VCaP (cell line): ENCODE results near the gene NHERF1.

Source experiments
- H3K27ac ChIP-seq: fragments of 450-650 bp; 2 replicates; pipeline ENCODE4 v1.5.1; 2017
- TF ChIP-seq, protein P1 (sequence below): fragments of 450-650 bp; conservative IDR thresholded peaks from 2 replicates; pipeline ENCODE4 v1.5.1; 2017; ENCODE audit warnings: mild to moderate bottlenecking, moderate library complexity

NHERF1 gene

GRCh38 chr17:74790161-74791058, 42.0 kb downstream of the NHERF1 start:
- no peak overlapping the region for H3K27ac ChIP-seq
- TF ChIP-seq, protein P1, sequence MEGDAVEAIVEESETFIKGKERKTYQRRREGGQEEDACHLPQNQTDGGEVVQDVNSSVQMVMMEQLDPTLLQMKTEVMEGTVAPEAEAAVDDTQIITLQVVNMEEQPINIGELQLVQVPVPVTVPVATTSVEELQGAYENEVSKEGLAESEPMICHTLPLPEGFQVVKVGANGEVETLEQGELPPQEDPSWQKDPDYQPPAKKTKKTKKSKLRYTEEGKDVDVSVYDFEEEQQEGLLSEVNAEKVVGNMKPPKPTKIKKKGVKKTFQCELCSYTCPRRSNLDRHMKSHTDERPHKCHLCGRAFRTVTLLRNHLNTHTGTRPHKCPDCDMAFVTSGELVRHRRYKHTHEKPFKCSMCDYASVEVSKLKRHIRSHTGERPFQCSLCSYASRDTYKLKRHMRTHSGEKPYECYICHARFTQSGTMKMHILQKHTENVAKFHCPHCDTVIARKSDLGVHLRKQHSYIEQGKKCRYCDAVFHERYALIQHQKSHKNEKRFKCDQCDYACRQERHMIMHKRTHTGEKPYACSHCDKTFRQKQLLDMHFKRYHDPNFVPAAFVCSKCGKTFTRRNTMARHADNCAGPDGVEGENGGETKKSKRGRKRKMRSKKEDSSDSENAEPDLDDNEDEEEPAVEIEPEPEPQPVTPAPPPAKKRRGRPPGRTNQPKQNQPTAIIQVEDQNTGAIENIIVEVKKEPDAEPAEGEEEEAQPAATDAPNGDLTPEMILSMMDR: no peak

- TF ChIP-seq, protein P1: no peak
- no peak overlapping the region for H3K27ac ChIP-seq
Measured at GRCh38 chr17:74792586-74793105, 44.2 kb downstream of the NHERF1 start.

- no peak overlapping the region for H3K27ac ChIP-seq
- TF ChIP-seq, protein P1: no peak
Measured at GRCh38 chr17:74795327-74796020, 47.0 kb downstream of the NHERF1 start.

DNA sequence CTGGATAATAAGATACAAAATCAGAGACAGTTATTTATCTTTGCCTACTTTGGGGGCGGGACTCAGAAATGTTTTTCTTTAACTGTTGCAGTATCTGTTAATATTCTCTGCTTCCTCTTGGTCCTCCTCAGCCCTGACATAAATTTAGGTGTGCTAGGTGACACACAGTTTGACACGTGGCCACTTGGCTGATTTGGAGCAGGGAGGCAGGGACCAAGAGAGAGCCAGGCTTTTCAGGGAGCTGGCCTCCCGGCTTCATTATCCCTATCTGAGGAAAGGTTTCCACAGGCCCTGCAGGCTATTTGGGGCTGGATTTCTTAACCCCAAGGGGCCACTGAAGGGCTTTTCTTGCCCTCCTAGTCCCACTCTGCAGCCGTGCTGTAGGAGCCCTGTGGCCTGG, 47.8 kb downstream of the NHERF1 start:
- no peak overlapping the region for H3K27ac ChIP-seq
- TF ChIP-seq, protein P1: no peak

- TF ChIP-seq, protein P1: no peak
- H3K27ac ChIP-seq: no peak overlapping the region
Measured at GRCh38 chr17:74796866-74797265, 48.4 kb downstream of the NHERF1 start.

- TF ChIP-seq, protein P1: no peak
- H3K27ac ChIP-seq: no peak overlapping the region
Measured at GRCh38 chr17:74797824-74798223, 49.4 kb downstream of the NHERF1 start.

GRCh38 chr17:74798239-74798707, 49.8 kb downstream of the NHERF1 start:
- TF ChIP-seq, protein P1: no peak
- H3K27ac ChIP-seq: no peak overlapping the region
